Panc1 (cell line): ENCODE measurements around the gene C15orf39.

Experiments
- POLR2AphosphoS5 ChIP-seq: IDR thresholded peaks from 2 replicates; pipeline ENCODE4 v1.6.1; 2012; ENCODE audit warnings: mild to moderate bottlenecking, low read depth, low read length, moderate library complexity
- SIN3A ChIP-seq: IDR thresholded peaks from 2 replicates; pipeline ENCODE4 v1.6.1; 2012; ENCODE audit warnings: low read depth, mild to moderate bottlenecking, low read length, moderate library complexity, borderline replicate concordance; ENCODE audit not compliant: insufficient read depth
- TCF7L2 ChIP-seq: IDR thresholded peaks from 2 replicates; pipeline ENCODE4 v1.6.1; 2011; ENCODE audit warnings: mild to moderate bottlenecking, low read depth, low read length, inconsistent platforms
- TF ChIP-seq, protein P1 (sequence below): fragments of 450-650 bp; IDR thresholded peaks from 2 replicates; pipeline ENCODE4 v1.5.1; 2017; ENCODE audit warnings: mild to moderate bottlenecking
- TF ChIP-seq, protein P2 (sequence below), 2 experiments: IDR thresholded peaks; 2 replicates each; pipeline ENCODE4 v1.6.1; 2011 to 2012; ENCODE audit warnings: low read depth in 2 of 2, control low read depth in 1 of 2, low read length in 1 of 2, mild to moderate bottlenecking in 1 of 2, moderate library complexity in 1 of 2; ENCODE audit not compliant: insufficient read depth in 1 of 2

DNA sequence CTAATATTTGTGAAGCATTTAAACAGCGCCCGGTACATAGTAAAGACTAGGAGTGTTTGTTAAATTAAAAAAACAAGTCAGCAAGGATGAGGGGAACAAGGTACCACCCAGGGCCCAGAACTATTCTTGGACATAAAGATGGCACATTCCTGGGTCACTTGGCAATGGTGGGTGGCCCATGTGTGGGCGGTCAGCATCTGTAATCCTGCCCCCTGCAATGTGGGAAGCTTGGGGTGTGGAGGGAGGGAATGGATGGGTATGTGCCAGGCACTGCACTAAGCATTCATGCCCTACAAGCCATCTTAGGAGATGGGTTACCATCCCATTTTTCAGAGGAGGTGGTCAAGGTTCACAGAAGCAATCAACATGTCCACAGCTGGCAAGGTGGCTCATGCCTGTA is 7.3 kb upstream of the C15orf39 start:
- TF ChIP-seq, protein P1, sequence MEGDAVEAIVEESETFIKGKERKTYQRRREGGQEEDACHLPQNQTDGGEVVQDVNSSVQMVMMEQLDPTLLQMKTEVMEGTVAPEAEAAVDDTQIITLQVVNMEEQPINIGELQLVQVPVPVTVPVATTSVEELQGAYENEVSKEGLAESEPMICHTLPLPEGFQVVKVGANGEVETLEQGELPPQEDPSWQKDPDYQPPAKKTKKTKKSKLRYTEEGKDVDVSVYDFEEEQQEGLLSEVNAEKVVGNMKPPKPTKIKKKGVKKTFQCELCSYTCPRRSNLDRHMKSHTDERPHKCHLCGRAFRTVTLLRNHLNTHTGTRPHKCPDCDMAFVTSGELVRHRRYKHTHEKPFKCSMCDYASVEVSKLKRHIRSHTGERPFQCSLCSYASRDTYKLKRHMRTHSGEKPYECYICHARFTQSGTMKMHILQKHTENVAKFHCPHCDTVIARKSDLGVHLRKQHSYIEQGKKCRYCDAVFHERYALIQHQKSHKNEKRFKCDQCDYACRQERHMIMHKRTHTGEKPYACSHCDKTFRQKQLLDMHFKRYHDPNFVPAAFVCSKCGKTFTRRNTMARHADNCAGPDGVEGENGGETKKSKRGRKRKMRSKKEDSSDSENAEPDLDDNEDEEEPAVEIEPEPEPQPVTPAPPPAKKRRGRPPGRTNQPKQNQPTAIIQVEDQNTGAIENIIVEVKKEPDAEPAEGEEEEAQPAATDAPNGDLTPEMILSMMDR: no peak
- TF ChIP-seq, protein P2, sequence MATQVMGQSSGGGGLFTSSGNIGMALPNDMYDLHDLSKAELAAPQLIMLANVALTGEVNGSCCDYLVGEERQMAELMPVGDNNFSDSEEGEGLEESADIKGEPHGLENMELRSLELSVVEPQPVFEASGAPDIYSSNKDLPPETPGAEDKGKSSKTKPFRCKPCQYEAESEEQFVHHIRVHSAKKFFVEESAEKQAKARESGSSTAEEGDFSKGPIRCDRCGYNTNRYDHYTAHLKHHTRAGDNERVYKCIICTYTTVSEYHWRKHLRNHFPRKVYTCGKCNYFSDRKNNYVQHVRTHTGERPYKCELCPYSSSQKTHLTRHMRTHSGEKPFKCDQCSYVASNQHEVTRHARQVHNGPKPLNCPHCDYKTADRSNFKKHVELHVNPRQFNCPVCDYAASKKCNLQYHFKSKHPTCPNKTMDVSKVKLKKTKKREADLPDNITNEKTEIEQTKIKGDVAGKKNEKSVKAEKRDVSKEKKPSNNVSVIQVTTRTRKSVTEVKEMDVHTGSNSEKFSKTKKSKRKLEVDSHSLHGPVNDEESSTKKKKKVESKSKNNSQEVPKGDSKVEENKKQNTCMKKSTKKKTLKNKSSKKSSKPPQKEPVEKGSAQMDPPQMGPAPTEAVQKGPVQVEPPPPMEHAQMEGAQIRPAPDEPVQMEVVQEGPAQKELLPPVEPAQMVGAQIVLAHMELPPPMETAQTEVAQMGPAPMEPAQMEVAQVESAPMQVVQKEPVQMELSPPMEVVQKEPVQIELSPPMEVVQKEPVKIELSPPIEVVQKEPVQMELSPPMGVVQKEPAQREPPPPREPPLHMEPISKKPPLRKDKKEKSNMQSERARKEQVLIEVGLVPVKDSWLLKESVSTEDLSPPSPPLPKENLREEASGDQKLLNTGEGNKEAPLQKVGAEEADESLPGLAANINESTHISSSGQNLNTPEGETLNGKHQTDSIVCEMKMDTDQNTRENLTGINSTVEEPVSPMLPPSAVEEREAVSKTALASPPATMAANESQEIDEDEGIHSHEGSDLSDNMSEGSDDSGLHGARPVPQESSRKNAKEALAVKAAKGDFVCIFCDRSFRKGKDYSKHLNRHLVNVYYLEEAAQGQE (IDR thresholded peaks at IDR 0.05; ENCODE audit: insufficient read depth in 1 of 2, low read depth in 2 of 2, low read length in 1 of 2): no peak
- TF ChIP-seq POLR2AphosphoS5 (no peak), TCF7L2 (no peak), SIN3A (no peak)
